Gastroesophageal sphincter (tissue), 4 donors: ENCODE results near the gene EIF2AK2. TPM values are rescaled to one million over a fixed set of nuclear protein-coding genes. Genes with fewer than 3 reads are reported as not detected.
A peak's percentile ranks its signal among the peaks of the same experiment; 100 is the strongest.
"Not testable (repeated sequence)": the region's sequence is repeated elsewhere in the genome, so short reads cannot be mapped to it uniquely, and the experiment has no call there.

ENCODE experiments used
- ATAC-seq: fragments of 150-250 bp; one replicate; pipeline ENCODE4 v1.9.1; 2016; ENCODE audit warnings: mild to moderate bottlenecking, moderate library complexity
- H3K27ac ChIP-seq, 4 donors: fragments of 200-600 bp; sonication (generic) in 3 of 4; 1 replicate in 3 of 4; 2 replicates in 1 of 4; pipeline ENCODE4 v1.5.1; 2016 to 2019
- H3K27me3 ChIP-seq: fragments of 200-600 bp; sonication (generic); one replicate; pipeline ENCODE4 v1.5.1; 2019
- H3K36me3 ChIP-seq, 2 donors: fragments of 200-600 bp; sonication (generic); one replicate each; pipeline ENCODE4 v1.5.1; 2019; ENCODE audit warnings: control low read depth in 1 of 2
- H3K4me1 ChIP-seq, 3 donors: fragments of 200-600 bp; sonication (generic); 1 replicate in 2 of 3; 2 replicates in 1 of 3; pipeline ENCODE4 v1.5.1; 2016 to 2019; ENCODE audit warnings: control low read depth in 2 of 3
- H3K4me3 ChIP-seq, 2 donors: fragments of 200-600 bp; sonication (generic); one replicate each; pipeline ENCODE4 v1.5.1; 2019; ENCODE audit warnings: mild to moderate bottlenecking in 1 of 2, moderate library complexity in 1 of 2
- H3K9me3 ChIP-seq, 3 donors: fragments of 200-600 bp; sonication (generic); one replicate each; pipeline ENCODE4 v1.5.1; 2017 to 2019; ENCODE audit warnings: control low read depth in 2 of 3
- EP300 ChIP-seq: sonication (generic); formaldehyde crosslinking; IDR thresholded peaks from one replicate; pipeline ENCODE4 v1.6.1; 2017; ENCODE audit warnings: antibody characterized with exemption, mild to moderate bottlenecking
- POLR2A ChIP-seq, 2 donors: fragments of 450-650 bp; IDR thresholded peaks; one replicate each; pipeline ENCODE4 v1.6.1; 2017; ENCODE audit warnings: antibody characterized with exemption in 2 of 2, mild to moderate bottlenecking in 2 of 2, moderate library complexity in 1 of 2
- POLR2AphosphoS5 ChIP-seq: sonication (generic); formaldehyde crosslinking; IDR thresholded peaks from one replicate; pipeline ENCODE4 v1.6.1; 2017; ENCODE audit warnings: antibody characterized with exemption
- WGBS, 2 donors: methylation state at CpG; one replicate each; pipeline ENCODE4 v1.1.5; 2018; ENCODE audit warnings: low coverage in 1 of 2; 5-methylcytosine and 5-hydroxymethylcytosine counted together
- total RNA-seq, 4 donors: library from RNA; depleted of rRNA; stranded (reverse); fragments of >200 nt; gene quantifications; one replicate each; pipeline ENCODE4 v1.1.0, GENCODE V29; 2016
- TF ChIP-seq, protein P1 (sequence below), 4 experiments: fragments of 200-600 bp in 2 of 4; fragments of 450-650 bp in 2 of 4; sonication (generic) in 1 of 4; IDR thresholded peaks; one replicate each; pipeline ENCODE4 v1.5.1; 2017 to 2019; ENCODE audit warnings: antibody characterized with exemption in 4 of 4, mild to moderate bottlenecking in 2 of 4, moderate library complexity in 2 of 4

EIF2AK2 gene
- total RNA-seq = 10 to 100 TPM; 25.3 to 33.2 (median 29.9) TPM

DNA sequence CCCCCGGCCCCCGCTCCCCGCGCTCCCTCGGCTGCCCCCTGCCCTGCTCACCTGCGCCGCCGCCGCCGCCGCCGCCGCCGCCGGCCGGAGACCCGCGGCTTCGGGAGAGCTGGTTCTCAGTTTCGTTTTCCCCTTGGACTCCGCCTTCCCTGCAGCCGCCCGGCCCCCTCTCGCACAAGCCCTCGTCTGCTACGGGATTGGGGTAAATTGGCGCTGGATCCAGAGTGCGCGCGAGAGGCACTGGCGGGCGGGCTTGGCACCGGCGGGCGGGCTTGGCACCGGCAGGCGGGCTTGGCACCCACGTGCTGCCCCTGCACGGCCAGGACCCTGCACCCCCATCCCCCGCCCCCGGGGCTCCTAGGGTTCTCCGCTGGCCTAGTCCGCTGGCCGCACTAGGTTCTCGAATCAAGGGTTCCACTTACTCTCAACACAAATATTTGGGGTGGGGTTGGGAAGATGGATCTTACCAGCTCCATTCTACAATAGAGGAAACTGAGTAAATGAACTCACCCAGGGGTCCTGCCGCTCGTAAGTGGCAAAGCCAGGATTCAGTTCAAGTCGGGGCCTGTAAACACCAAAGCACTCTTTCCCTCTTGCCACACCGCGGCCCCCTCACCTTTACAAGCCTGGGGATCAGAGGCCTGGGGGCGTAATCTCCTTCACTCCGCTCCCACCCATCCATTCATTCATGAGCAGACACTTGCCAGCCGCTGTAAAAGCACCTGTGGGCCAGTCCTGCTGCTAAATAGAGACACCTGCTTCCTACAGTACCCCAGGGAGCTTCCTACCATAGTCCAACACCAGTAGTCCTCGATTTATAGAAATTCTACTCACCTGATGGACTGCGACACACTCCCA, at the start of gene EIF2AK2:
EIF2AK2 (minus strand) TSS at position 124 of the 858 bp plus-strand sequence. CDS start 9,174 bp downstream, outside the sequence.
- peak; percentile 95 for ATAC-seq
- Histone ChIP-seq H3K27ac (peak within 1 kb of the TSS; percentile 20 to 96 (median 93)), H3K36me3 (peaks cover 0 to 13% of the 10 kb centered on the region in 2 donors), H3K9me3 (no peaks in the 10 kb centered on the region), H3K27me3 (no peaks in the 10 kb centered on the region), H3K4me3 (peak within 1 kb of the TSS; percentile 38 to 85), H3K4me1 (peaks cover 0 to 24% (median 7%) of the 10 kb centered on the region in 3 donors)
- 48 to 53% methylated on average over 7 to 9 of the region's 55 CpGs for WGBS, 2 donors
- TF ChIP-seq POLR2AphosphoS5 (peak; percentile 40), POLR2A (IDR thresholded peaks at IDR 0.05) (peak; percentile 39 to 46), EP300 (no peak)
- TF ChIP-seq, protein P1, sequence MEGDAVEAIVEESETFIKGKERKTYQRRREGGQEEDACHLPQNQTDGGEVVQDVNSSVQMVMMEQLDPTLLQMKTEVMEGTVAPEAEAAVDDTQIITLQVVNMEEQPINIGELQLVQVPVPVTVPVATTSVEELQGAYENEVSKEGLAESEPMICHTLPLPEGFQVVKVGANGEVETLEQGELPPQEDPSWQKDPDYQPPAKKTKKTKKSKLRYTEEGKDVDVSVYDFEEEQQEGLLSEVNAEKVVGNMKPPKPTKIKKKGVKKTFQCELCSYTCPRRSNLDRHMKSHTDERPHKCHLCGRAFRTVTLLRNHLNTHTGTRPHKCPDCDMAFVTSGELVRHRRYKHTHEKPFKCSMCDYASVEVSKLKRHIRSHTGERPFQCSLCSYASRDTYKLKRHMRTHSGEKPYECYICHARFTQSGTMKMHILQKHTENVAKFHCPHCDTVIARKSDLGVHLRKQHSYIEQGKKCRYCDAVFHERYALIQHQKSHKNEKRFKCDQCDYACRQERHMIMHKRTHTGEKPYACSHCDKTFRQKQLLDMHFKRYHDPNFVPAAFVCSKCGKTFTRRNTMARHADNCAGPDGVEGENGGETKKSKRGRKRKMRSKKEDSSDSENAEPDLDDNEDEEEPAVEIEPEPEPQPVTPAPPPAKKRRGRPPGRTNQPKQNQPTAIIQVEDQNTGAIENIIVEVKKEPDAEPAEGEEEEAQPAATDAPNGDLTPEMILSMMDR (IDR thresholded peaks at IDR 0.05) = peak in 1 of 4 experiments; percentile 12

DNA sequence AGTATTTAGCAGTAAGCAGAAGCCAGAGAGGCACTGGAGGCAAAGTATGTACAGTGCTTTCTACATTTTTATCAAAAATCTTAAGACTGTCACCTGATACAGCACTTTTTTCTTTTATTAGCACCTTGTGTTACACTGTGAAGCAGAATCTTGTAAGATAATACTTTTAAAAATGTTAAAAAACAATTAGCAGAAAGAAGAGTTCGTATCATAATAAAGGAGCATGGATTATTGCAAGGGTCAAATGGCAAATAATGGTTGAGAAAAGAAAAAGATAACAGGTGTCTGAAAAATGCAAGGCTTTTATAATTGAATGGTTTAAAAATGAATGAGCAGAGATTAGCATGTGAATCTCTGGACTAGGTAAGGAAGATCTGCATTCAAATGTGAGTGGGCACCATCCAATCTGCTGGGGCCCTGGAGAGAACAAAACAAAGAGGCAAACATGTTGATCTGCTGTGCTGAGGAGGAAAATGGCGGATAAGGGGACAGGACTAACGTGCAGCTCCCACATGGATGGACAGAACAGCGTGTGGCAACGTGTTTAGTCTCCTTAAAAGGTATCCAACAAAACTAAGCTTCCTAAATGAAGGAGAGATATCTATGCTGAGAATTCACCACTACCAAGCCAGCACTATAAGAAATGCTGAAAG, 49.0 kb upstream of the EIF2AK2 start:
- WGBS, 2 donors = 77 to 83% methylated on average over 3 to 5 of the region's 5 CpGs
- H3K4me3 ChIP-seq = no peak overlapping the region
- H3K27ac ChIP-seq = no peak overlapping the region
- ATAC-seq = no peak
- peaks cover 0 to 23% (median 0%) of the 10 kb centered on the region in 3 donors for H3K9me3 ChIP-seq
- no peaks in the 10 kb centered on the region for H3K27me3 ChIP-seq
- H3K4me1 ChIP-seq = no peaks in the 10 kb centered on the region
- H3K36me3 ChIP-seq = peaks cover 16 to 98% of the 10 kb centered on the region in 2 donors
- no peak for TF ChIP-seq EP300

GRCh38 chr2:37205071-37205661, 48.4 kb upstream of the EIF2AK2 start:
- ATAC-seq, H3K4me1 ChIP-seq, H3K4me3 ChIP-seq, H3K27ac ChIP-seq, H3K27me3 ChIP-seq: not testable (repeated sequence)
- Histone ChIP-seq H3K36me3 (peaks cover 14 to 98% of the 10 kb centered on the region in 2 donors), H3K9me3 (peaks cover 0 to 23% (median 0%) of the 10 kb centered on the region in 3 donors)
- WGBS, 2 donors = 85 to 92% methylated on average over 6 to 8 of the region's 8 CpGs

GRCh38 chr2:37203708-37204107, 46.9 kb upstream of the EIF2AK2 start:
- no peak for ATAC-seq
- H3K9me3 ChIP-seq = peaks cover 0 to 12% (median 0%) of the 10 kb centered on the region in 3 donors
- H3K27me3 ChIP-seq = no peaks in the 10 kb centered on the region
- H3K36me3 ChIP-seq = peaks cover under 1 to 90% of the 10 kb centered on the region in 2 donors
- no peak overlapping the region for H3K27ac ChIP-seq
- TF ChIP-seq, protein P1 (IDR thresholded peaks at IDR 0.05) = no peak
- no peak for TF ChIP-seq EP300
- TF ChIP-seq POLR2A (IDR thresholded peaks at IDR 0.05) = no peak
- TF ChIP-seq POLR2AphosphoS5 = no peak
- H3K4me1 ChIP-seq = peaks cover 0 to 6% (median 0%) of the 10 kb centered on the region in 3 donors
- WGBS, 2 donors = 94 to 100% methylated on average over 2 of the region's 2 CpGs
- H3K4me3 ChIP-seq = no peak overlapping the region

GRCh38 chr2:37201766-37202165, 45.0 kb upstream of the EIF2AK2 start:
- no peak for ATAC-seq
- H3K36me3 ChIP-seq = peaks cover 0 to 73% of the 10 kb centered on the region in 2 donors
- H3K4me1 ChIP-seq = peaks cover 0 to 25% (median 0%) of the 10 kb centered on the region in 3 donors
- TF ChIP-seq POLR2AphosphoS5 (no peak), POLR2A (IDR thresholded peaks at IDR 0.05) (no peak), EP300 (no peak)
- TF ChIP-seq, protein P1 (IDR thresholded peaks at IDR 0.05) = no peak
- H3K27me3 ChIP-seq = no peaks in the 10 kb centered on the region
- peaks cover 0 to 8% (median 0%) of the 10 kb centered on the region in 3 donors for H3K9me3 ChIP-seq
- 60 to 78% methylated on average over 1 of the region's 1 CpG for WGBS, 2 donors
- no peak overlapping the region for H3K27ac ChIP-seq
- no peak overlapping the region for H3K4me3 ChIP-seq
